ENCODE results near the gene CDK14. TPM values are rescaled to one million over a fixed set of nuclear protein-coding genes. Genes with fewer than 3 reads are reported as not detected.
A peak's percentile ranks its signal among the peaks of the same experiment; 100 is the strongest.

CDK14 gene
- polyA plus RNA-seq, 3 donors, result 1.7 to 2.5 (median 2.1) TPM

- H3K36me3 Mint-ChIP-seq, result no peaks in the 10 kb centered on the region
- no peak overlapping the region for H3K9ac ChIP-seq (ENCODE audit: insufficient read depth, low read length, poor library complexity, severe bottlenecking)
- H3K27ac ChIP-seq (ENCODE audit: low read depth in 1 of 2, low read length in 2 of 2), result no peak overlapping the region
- no peaks in the 10 kb centered on the region for H4K20me1 ChIP-seq (ENCODE audit: insufficient read depth, low read length)
- intact Hi-C loops (cut with micrococcal nuclease), result no loop called here
- H3K4me1 Mint-ChIP-seq, result no peaks in the 10 kb centered on the region
- H3K9me3 ChIP-seq (replicated peaks in 1 of 2; ENCODE audit: control insufficient read depth in 1 of 2, insufficient read depth in 1 of 2, low read length in 2 of 2), result no peaks in the 10 kb centered on the region
- H3K4me1 ChIP-seq (ENCODE audit: control insufficient read depth in 1 of 2, insufficient read depth in 2 of 2, low read length in 2 of 2), result no peaks in the 10 kb centered on the region
- H3K36me3 ChIP-seq (replicated peaks in 1 of 2; ENCODE audit: control insufficient read depth in 1 of 2, insufficient read depth in 2 of 2, low read length in 2 of 2), result no peaks in the 10 kb centered on the region
- H3K4me3 ChIP-seq (replicated peaks in 1 of 3; ENCODE audit: low read depth in 2 of 3, low read length in 3 of 3), result no peak overlapping the region
- no peak overlapping the region for H3K4me2 ChIP-seq (replicated peaks; ENCODE audit: extremely low read depth, low read length, poor library complexity, severe bottlenecking)
- H3K4me3 Mint-ChIP-seq, result no peak overlapping the region
- H2AFZ ChIP-seq (ENCODE audit: insufficient read depth, low read depth, low read length, poor library complexity, severe bottlenecking), result no peak overlapping the region
- H3K27me3 Mint-ChIP-seq (ENCODE audit: low read depth in 3 of 3), result no peaks in the 10 kb centered on the region
- DNase-seq, result no peak
- H3K79me2 ChIP-seq (ENCODE audit: insufficient read depth, low read length), result no peaks in the 10 kb centered on the region
- peaks cover 0 to 6% (median 0%) of the 10 kb centered on the region in 7 donors for H3K9me3 Mint-ChIP-seq
- no peaks in the 10 kb centered on the region for H3K27me3 ChIP-seq (ENCODE audit: control insufficient read depth in 2 of 2, insufficient read depth in 2 of 2, low read length in 2 of 2)
- TF ChIP-seq, protein P1, sequence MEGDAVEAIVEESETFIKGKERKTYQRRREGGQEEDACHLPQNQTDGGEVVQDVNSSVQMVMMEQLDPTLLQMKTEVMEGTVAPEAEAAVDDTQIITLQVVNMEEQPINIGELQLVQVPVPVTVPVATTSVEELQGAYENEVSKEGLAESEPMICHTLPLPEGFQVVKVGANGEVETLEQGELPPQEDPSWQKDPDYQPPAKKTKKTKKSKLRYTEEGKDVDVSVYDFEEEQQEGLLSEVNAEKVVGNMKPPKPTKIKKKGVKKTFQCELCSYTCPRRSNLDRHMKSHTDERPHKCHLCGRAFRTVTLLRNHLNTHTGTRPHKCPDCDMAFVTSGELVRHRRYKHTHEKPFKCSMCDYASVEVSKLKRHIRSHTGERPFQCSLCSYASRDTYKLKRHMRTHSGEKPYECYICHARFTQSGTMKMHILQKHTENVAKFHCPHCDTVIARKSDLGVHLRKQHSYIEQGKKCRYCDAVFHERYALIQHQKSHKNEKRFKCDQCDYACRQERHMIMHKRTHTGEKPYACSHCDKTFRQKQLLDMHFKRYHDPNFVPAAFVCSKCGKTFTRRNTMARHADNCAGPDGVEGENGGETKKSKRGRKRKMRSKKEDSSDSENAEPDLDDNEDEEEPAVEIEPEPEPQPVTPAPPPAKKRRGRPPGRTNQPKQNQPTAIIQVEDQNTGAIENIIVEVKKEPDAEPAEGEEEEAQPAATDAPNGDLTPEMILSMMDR (IDR thresholded peaks at IDR 0.05), result no peak
- peak overlapping the region in 1 of 7 donors; percentile 52 for H3K27ac Mint-ChIP-seq
- no CpG with 5 or more reads among the region's 2 CpGs for WGBS (ENCODE audit: insufficient coverage)
Observed at GRCh38 chr7:91025906-91026390, 429.8 kb downstream of the CDK14 start.

DNA sequence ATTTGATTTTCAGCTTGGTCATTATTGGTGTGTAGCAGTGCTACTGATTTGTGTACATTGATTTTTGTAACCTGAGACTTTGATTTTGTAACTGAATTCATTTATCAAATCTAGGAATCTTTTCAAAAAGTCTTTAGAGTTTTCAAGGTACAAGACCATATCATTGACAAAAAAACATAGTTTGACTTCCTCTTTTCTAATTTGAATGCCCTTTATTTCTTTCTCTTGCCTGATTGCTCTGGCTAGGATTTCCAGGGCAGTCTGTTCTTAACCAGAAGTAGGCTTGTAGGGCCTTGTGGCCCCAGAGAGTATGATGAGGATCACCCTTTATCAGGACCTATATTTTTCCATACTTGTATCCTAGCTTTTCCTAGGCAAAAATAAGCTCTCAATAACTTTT lies 433.6 kb downstream of the CDK14 start:
- H3K4me3 Mint-ChIP-seq, result no peak overlapping the region

More for the DNA sequence above, 433.6 kb downstream of the CDK14 start:
- Histone ChIP-seq H3K79me2 (ENCODE audit: insufficient read depth, low read length) (no peaks in the 10 kb centered on the region), H3K27ac (ENCODE audit: low read depth in 1 of 2, low read length in 2 of 2) (no peak overlapping the region), H4K20me1 (ENCODE audit: insufficient read depth, low read length) (no peaks in the 10 kb centered on the region), H3K4me2 (replicated peaks; ENCODE audit: extremely low read depth, low read length, poor library complexity, severe bottlenecking) (no peak overlapping the region), H3K4me3 (replicated peaks in 1 of 3; ENCODE audit: low read depth in 2 of 3, low read length in 3 of 3) (no peak overlapping the region), H3K27me3 (ENCODE audit: control insufficient read depth in 2 of 2, insufficient read depth in 2 of 2, low read length in 2 of 2) (no peaks in the 10 kb centered on the region), H3K9me3 (replicated peaks in 1 of 2; ENCODE audit: control insufficient read depth in 1 of 2, insufficient read depth in 1 of 2, low read length in 2 of 2) (no peaks in the 10 kb centered on the region), H3K9ac (ENCODE audit: insufficient read depth, low read length, poor library complexity, severe bottlenecking) (no peak overlapping the region), H3K36me3 (replicated peaks in 1 of 2; ENCODE audit: control insufficient read depth in 1 of 2, insufficient read depth in 2 of 2, low read length in 2 of 2) (no peaks in the 10 kb centered on the region), H2AFZ (ENCODE audit: insufficient read depth, low read depth, low read length, poor library complexity, severe bottlenecking) (no peak overlapping the region), H3K4me1 (ENCODE audit: control insufficient read depth in 1 of 2, insufficient read depth in 2 of 2, low read length in 2 of 2) (no peaks in the 10 kb centered on the region)
- no peak for DNase-seq
- no peak overlapping the region for H3K27ac Mint-ChIP-seq
- TF ChIP-seq, protein P1 (IDR thresholded peaks at IDR 0.05), result no peak
- peaks cover 0 to 6% (median 0%) of the 10 kb centered on the region in 7 donors for H3K9me3 Mint-ChIP-seq
- intact Hi-C loops (cut with micrococcal nuclease), result loop anchor here in 1 of 2 donors (10.0 kb wide), 1 partner anchor 575 kb away; no protein-coding TSS in a partner anchor
- no peaks in the 10 kb centered on the region for H3K4me1 Mint-ChIP-seq
- H3K36me3 Mint-ChIP-seq, result no peaks in the 10 kb centered on the region
- no peaks in the 10 kb centered on the region for H3K27me3 Mint-ChIP-seq (ENCODE audit: low read depth in 3 of 3)
